Esophagus mucosa (tissue), 1 donor: ENCODE results near the gene HMGXB3. TPM values are rescaled to one million over a fixed set of nuclear protein-coding genes. Genes with fewer than 3 reads are reported as not detected.

ENCODE experiments used
- ATAC-seq: fragments of 200-7000 bp; cut with Tn5 transposase; one replicate; pipeline ENCODE4 v1.9.1; 2020
- total RNA-seq: library from RNA; stranded (reverse); gene quantifications from one replicate; pipeline ENCODE4 v1.2.4, GENCODE V29; 2023
- donor health status: DM: yes; HTN: yes; CAD: no.

HMGXB3 gene
- total RNA-seq, 1 donor from 2014 or later, result 13.4 TPM

DNA sequence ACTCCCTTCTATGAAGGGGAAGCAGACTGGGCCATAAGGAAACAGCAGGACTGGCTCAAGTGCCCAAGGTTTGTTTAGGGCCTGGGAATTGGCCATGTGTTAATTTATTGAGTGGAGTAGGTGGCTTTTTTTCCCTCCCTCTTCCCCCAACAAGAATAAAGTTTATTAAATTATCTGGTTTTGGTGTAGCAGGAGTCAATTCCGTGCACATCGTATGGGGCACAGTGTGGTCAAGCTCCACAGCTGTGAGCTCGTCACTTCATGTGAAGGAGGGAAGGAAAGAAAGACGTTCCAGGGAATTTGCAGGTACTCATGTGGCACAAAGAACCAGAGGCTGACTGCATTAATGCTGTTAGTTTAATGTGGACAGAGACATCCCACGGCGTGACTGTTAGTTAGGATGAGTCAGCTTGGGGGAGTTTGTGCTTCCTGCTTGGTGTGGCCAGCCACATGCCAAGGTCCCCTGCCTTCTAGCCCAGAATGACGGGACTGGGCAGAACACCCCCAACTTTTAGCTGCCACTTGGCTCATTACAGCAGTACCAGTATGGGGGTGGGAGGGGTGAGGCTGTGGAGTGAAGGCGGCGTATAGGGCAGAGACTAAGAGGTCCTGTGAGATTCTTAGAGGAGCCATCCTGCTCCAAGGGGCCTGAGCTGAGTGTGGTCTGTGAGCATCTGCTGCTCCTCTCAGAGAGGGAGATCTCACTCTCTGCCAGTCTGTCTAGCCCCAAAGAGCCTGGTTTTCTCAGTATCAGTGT, 52.6 kb downstream of the HMGXB3 start:
- no peak for ATAC-seq

DNA sequence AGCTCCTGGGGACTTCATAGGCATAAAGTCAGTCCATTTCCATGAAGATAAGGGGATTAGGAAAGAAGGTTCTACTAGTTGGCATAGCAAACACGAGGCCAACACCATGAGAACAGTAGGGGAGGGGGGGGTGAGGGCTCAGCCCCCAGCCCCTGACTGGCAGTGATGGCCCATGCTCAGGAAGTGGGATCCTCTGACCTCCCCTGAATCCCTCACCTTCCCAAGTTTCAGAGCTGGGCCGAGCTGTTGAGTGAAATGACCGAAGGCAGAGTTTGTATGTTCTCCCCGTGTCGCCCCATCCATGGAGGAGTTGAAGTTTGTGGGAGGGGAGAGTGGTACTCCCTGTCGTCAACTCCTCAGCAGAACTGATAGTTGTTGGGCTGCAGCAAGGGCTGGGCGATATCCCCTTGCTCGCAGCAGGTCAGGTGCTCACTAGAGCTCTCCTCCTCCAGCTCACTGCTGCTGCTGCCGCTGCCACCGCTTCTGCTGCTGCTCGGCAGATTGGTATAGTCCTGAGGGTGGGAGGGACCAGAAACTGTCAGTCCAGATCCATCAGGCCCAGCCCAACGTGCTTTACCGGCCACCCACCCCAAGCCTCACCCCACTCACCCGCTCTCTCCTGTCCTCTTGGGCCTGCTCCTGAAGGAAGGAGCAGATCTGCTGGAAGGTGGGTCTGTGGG, 53.3 kb downstream of the HMGXB3 start:
- no peak for ATAC-seq

DNA sequence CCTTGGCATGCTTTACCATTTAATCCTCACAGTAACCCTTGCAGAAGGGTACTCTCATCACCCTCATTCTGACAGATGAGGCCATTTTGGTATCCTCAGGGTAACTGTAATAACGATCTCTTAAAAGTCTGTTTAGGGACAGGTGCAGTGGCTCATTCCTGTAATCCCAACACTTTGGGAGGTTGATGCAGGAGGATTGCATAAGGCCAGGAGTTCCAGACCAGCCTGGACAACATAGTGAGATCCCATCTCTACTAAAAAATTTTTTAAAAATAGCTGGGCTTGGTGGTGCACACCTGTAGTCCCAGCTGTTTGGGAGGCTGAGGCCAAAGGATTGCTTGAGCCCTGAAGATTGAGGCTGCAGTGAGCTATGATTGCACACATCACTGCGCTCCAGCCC, 54.0 kb downstream of the HMGXB3 start:
- no peak for ATAC-seq

DNA sequence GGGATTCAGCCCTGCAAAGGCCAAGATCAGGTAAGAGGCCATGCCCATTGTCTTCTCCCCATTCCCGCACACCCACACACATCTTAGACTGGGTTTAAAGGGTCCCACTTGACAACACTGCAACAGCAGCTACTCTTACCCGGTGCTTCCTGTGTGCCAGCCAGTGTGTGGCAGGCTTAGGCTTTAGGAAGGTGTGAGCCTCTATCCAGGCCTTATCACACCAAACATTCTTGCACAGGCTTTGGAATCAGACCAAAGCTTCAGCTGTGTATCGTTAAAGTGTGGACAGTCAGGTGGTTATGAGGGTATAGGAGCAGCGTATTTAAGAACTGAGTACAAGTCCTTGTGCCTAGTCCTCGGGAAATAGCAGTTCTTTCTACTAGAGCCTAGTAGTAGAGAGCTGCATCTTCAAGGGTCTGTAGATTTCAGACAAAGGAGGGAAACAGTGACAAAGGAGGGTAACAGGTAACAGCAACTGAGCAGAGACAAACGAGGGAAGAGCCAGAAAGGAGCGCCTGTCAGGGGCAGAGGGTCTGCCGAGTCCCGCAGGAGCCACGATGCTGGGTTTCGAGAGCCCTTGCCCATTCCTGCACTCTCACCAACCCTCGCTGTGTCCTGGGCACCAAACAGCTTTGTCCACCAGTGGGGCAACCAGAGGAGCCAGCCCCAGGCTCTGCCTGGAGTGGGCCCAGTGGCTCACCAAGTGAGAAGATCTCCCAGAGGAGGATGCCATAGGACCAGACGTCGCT, 55.0 kb downstream of the HMGXB3 start:
- no peak for ATAC-seq

DNA sequence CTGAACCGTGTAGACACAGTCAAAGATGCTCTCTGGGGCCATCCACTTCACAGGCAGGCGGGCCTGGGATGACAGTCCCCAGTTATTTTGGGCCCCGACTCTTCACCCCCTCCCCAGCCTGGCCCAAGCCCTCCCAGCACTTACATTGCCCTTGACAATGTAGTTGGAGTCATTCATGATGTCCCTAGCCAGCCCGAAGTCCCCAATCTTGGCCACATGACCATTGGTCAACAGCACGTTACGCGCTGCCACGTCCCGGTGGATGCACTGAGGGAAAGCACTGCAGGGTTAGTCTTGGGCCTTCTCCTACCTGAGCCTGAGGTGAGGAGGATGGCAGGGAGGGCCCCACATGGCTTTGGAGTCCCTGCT, 55.5 kb downstream of the HMGXB3 start:
- no peak for ATAC-seq

GRCh38 chr5:150057052-150057451, 56.5 kb downstream of the HMGXB3 start:
- ATAC-seq, result no peak

GRCh38 chr5:150057511-150057910, 57.0 kb downstream of the HMGXB3 start:
- no peak for ATAC-seq

DNA sequence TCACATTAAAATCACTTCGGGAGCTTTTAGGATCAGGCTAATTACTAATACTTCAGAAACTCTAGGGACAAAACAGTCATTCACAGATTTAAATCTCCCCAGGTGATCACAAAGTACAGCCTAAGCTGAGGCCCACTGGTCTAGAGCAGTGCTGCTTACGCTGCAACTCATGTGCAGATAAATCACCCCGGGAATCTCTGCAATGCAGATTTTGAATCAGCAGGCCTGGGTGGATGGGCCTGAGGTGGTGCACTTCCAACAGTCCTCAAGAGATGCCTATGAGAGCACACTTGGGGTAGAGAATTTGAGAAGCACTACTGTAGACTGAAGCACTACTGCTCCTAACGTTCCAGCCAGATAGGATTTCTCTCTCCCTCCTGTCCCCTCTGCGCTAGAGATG, 57.5 kb downstream of the HMGXB3 start:
- no peak for ATAC-seq

DNA sequence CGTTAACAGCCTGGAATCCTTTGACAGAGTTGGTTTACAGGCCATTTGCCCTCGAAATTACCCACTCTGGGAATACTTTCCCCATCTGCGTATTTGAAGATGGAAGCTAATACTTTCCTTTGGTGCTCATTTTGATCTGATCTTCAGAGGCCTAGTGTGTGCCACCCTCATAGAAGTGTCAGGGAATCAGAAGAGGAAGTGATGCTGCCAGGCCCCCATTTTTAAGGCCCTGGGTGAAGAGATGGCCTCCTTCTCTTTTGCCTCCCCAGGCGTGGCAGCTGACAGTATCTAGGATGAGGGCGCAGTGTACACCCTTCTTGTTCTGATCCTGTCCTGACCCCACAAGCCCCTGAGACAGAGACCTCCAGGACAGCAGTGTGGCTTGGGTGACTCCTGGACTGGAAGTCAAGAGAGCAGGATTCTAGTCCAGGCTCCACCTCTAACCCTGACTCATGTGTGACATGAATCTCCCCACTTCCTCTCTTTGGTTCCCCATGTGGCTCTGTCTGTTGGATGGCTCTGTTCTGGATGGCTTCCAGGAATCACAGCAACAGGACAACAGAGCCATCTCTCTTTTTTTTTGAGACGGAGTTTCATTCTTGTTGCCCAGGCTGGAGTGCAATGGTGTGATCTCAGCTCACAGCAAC, 58.1 kb downstream of the HMGXB3 start:
- ATAC-seq, result peak; percentile 67

GRCh38 chr5:150059623-150060022, 59.1 kb downstream of the HMGXB3 start:
- ATAC-seq, result no peak

DNA sequence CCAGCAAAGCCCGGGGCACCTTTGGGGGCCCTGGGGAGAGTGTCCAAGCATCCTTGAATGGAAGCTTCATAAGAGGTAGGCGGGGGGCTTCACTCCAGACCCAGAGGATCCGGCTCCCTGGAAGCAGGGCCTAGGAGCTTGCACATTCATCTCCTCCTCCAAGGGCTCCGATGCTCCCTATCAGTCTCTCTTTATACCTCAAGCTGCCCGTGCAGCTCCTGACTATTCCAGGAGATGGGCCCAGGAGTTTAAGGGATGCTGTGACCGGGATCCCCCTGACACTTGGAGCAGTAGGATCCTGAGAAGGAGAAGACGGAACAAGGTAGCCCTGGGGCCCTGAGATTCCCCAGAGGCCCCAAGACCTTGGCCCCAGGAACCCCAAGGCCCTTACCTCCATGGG, 59.9 kb downstream of the HMGXB3 start:
- no peak for ATAC-seq

DNA sequence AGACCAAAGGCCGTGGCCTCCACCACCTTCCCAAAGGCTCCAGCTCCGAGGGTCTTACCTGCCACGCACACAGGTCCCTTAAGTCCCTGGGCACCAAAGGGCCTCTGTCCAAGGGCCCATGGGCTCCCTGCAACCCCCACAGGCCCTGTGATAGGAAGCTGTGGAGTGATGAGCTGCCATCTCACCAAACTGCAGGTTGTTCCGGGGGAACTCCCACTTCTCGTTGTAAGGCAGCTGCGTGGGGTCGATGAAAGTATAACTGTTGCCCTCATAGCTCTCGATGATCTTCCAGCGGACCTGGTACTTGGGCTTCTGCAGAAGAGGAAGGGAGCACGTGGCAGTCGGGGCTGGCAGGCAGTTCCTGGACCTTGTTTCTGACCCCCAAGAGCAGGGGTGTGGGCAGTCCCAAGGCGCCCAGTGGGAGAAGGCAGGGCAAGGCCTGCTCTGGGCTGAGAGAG, 61.0 kb downstream of the HMGXB3 start:
- no peak for ATAC-seq

DNA sequence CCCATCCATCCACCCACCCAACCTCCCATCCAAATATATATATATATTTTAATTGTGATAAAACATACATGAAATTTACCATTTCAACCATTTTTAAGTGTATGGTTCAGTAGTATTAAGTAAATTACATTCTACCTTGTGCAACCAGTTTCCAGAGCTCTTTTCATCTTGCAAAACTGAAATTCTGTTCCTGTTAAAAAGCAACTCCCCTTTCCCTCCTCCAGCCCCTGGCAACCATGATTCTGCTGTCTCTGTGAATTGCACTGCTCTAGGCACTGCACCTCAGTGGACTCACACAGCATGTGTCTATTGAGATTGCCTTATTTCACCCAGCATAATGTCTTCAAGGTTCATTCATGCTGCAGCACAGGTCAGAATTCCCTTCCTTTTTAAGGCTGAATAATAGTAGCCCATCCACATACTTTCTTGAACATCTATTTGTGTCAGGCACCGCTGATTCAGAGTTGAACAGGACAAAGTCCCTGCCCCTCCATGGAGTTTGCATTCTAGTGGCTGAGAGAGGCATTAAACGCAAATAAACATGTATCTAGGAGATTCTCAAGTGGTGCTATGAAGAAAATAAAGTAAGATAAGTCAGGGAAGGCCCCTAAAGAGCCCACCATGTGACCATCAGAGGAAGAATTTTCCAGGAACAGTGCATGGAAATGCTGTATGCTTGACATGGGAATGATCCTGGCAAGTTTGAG, 61.8 kb downstream of the HMGXB3 start:
- no peak for ATAC-seq

DNA sequence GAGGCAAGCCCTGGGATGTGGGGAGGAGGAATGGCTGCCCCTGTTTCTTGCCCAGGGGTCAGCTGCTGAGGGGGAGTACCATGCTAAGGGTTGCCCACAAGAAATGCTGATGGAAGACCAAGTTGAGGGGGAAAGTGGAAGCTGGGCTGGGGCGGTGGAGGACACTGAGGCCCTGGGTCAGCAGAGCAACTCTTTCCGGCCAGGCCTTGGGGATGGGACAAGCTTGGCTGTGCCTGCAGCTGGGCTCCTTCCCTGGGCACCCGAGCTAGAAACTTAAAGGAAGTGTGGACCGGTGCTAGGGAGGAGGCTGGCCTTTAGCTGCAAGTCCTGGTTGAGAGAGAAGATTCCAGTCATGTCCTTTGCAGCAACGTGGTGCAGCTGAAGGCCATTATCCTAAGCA, 63.1 kb downstream of the HMGXB3 start:
- no peak for ATAC-seq

DNA sequence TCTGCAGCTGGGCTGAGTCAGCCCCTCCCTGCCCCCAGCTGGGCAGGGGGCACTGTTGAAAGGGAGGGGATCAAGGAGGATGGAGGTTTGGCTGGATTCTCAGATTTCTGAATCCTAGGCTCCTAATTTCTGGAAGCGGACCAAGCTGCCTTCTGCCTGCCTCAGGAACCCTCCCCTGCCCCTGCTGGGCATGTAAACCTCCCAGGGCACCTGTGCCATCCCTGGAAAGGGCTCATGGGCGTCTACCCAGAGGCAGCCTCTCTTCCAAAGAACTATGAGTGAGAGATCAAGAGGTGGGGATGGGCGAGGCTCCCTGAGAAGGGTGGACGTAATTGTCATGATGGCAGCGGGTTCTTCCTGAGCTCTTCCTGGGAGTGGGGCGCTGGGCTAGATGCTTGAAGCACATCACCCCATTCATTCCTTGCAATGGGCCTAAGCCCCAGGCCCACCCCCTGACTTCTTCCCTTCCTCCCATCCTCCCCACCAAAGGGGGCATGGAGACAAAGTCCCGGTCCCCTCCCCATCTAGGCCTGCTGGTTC, 64.2 kb downstream of the HMGXB3 start:
- no peak for ATAC-seq

GRCh38 chr5:150065346-150065745, 64.8 kb downstream of the HMGXB3 start:
- ATAC-seq, result no peak

GRCh38 chr5:150065886-150066285, 65.3 kb downstream of the HMGXB3 start:
- no peak for ATAC-seq

DNA sequence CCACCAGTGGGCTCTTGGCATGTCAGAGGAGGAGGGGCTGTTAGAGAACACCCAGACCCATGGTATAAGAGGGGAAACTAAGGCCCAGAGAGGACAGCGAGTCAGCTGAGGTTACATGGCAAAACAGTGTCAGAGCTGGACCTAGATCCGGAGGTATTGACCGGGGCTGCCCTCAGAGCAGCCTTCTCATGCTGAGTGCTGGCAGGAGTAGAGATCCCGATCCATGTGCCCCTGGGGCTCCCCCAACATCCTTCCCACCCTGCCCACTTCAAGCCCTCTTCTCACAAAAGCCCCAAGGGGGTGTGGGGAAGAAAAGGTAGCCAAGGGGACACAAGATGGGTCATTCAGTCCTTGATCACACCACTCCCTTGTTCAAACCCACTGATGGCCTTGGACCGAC, 65.9 kb downstream of the HMGXB3 start:
- no peak for ATAC-seq

GRCh38 chr5:150066901-150067396, 66.4 kb downstream of the HMGXB3 start:
- ATAC-seq, result peak; percentile 22

DNA sequence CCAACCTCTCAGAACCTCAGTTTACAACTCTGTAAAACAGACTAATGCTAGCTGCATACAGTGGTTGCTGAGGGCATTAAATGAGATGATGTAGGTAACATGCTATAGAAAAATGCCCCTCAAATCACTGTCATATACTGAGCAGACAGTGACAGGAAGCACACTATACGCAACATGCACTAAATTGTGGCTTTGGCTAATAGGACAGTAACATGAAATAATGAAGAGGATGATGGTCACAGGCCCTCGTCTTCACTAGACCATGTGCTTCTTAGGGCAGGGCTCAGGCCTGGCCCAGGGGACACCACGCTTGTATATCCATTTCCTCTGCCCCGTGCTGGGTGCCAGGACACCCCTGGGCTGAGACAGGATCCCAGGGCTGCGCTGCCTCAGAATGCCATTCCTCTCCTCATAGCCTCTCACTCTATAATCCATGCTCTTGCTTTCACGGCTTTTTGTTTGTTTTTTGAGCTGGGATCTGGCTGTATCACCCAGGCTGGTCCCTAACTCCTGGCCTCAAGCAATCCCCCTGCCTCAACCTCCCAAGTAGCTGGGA, 66.9 kb downstream of the HMGXB3 start:
- no peak for ATAC-seq

DNA sequence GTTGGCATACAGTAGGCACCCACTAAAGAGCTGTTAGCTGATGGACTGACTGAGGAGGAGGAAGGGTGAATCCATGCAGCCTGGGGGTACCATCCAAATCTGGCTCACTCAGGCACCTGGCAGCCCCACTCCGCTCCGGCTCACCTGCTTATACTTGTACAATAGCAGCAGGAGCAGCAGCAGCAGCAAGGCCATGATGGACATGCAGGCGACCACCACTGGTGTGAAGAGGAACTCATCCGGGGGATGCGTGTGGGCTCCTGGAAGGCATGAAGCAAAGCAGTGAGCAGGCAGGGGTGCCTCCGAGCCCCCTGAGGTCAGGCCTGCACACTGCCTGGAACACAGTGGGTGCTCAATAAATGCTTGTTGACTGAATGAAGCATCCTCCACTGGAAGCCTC, 67.5 kb downstream of the HMGXB3 start:
- ATAC-seq, result no peak

DNA sequence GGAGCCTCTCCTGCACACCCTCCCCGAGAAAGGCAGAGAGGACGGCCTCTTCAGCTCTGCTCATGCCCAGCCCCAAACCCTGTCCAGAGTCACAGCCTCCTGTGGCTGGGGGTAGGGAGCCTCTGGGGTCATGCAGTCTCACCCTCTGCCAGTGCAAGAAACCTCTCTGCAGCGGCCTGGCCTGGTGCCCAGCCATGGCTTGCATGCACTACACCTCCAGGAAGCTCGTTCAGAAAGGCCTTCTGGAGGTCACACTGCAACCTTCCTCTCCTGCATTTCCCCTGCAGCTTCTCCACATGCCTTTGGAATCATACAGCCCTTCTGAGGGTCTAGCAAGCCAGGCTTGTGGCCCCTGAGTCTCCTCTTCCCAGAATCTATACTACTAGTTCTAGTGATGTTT, 67.9 kb downstream of the HMGXB3 start:
- ATAC-seq, result peak; percentile 9
